K562 (cell line): Measurements from ENCODE around the gene USP22. TPM values are rescaled to one million over a fixed set of nuclear protein-coding genes. Genes with fewer than 3 reads are reported as not detected.

Source experiments
- ARNT ChIP-seq, 2 experiments: fragments of 450-650 bp; IDR thresholded peaks; 2 replicates each; pipeline ENCODE4 v1.6.1; 2016; ENCODE audit warnings: mild to moderate bottlenecking in 1 of 2
- BRCA1 ChIP-seq, 2 experiments: fragments of 450-650 bp in 1 of 2; sonication (generic) in 1 of 2; formaldehyde crosslinking in 1 of 2; IDR thresholded peaks; 2 replicates each; pipeline versions ENCODE4 v1.5.0 to v1.6.1; 2017 to 2020; ENCODE audit warnings: mild to moderate bottlenecking in 1 of 2, missing genetic modification reagents in 1 of 2
- CBX1 ChIP-seq: sonication (generic); IDR thresholded peaks from 2 replicates; pipeline ENCODE4 v1.6.1; 2016; ENCODE audit warnings: antibody characterized with exemption, low read depth, mild to moderate bottlenecking
- CREB3L1 ChIP-seq: fragments of 450-650 bp; IDR thresholded peaks from 2 replicates; pipeline ENCODE4 v1.6.1; 2014; ENCODE audit warnings: low read depth, mild to moderate bottlenecking, moderate library complexity, borderline replicate concordance
- DPF2 ChIP-seq: fragments of 450-650 bp; IDR thresholded peaks from 2 replicates; pipeline ENCODE4 v1.6.1; 2016
- EP400 ChIP-seq: fragments of 450-650 bp; IDR thresholded peaks from 2 replicates; pipeline ENCODE4 v1.6.1; 2017; ENCODE audit warnings: antibody characterized with exemption, mild to moderate bottlenecking, moderate library complexity
- MAFF ChIP-seq: IDR thresholded peaks from 2 replicates; pipeline ENCODE4 v1.6.1; 2012; ENCODE audit warnings: low read length, improper control_type of control experiment
- MEF2D ChIP-seq: conservative IDR thresholded peaks from 2 replicates; pipeline ENCODE4 v1.6.1; 2016; ENCODE audit warnings: low read depth, missing genetic modification characterization, missing compliant biosample characterization
- MLLT1 ChIP-seq, 2 experiments: fragments of 450-650 bp; IDR thresholded peaks; 2 replicates each; pipeline ENCODE4 v1.6.1; 2016
- MTA3 ChIP-seq: fragments of 450-650 bp; formaldehyde crosslinking; IDR thresholded peaks from 2 replicates; pipeline ENCODE4 v1.6.1; 2017; ENCODE audit warnings: mild to moderate bottlenecking, borderline replicate concordance
- NONO ChIP-seq, 2 experiments: fragments of 200-400 bp in 1 of 2; fragments of 450-650 bp in 1 of 2; formaldehyde crosslinking in 1 of 2; IDR thresholded peaks; 2 replicates each; pipeline ENCODE4 v1.6.1; 2017; ENCODE audit warnings: low read depth in 2 of 2, mild to moderate bottlenecking in 2 of 2, moderate library complexity in 2 of 2, low read length in 1 of 2
- PRDM10 ChIP-seq: fragments of 450-650 bp; IDR thresholded peaks from 2 replicates; pipeline ENCODE4 v1.6.1; 2018; ENCODE audit not compliant: partially characterized antibody
- TAF7 ChIP-seq: fragments of 450-650 bp; IDR thresholded peaks from 2 replicates; pipeline ENCODE4 v1.6.1; 2016; ENCODE audit warnings: missing genetic modification characterization, missing compliant biosample characterization
- ZBTB17 ChIP-seq: fragments of 450-650 bp; formaldehyde crosslinking; IDR thresholded peaks from 2 replicates; pipeline ENCODE4 v1.4.0; 2020; ENCODE audit warnings: mild to moderate bottlenecking
- ZBTB7A ChIP-seq: IDR thresholded peaks from 2 replicates; pipeline ENCODE4 v1.6.1; 2011; ENCODE audit warnings: low read depth, mild to moderate bottlenecking, low read length, moderate library complexity, borderline replicate concordance; ENCODE audit not compliant: control insufficient read depth
- ZC3H8 ChIP-seq: fragments of 450-650 bp; IDR thresholded peaks from 2 replicates; pipeline ENCODE4 v1.6.1; 2017
- ZNF197 ChIP-seq: fragments of 200-800 bp; sonication (Bioruptor generic); IDR thresholded peaks from 2 replicates; pipeline ENCODE4 v1.6.1; 2016; ENCODE audit warnings: low read depth, missing genetic modification characterization, missing compliant biosample characterization
- ZNF239 ChIP-seq: fragments of 250-450 bp; sonication (Bioruptor Pico); IDR thresholded peaks from 2 replicates; pipeline ENCODE4 v1.4.0; 2020; ENCODE audit warnings: mild to moderate bottlenecking
- ZNF24 ChIP-seq: fragments of 450-650 bp; IDR thresholded peaks from 2 replicates; pipeline ENCODE4 v1.6.1; 2016
- ZNF76 ChIP-seq: fragments of 250-450 bp; sonication (Bioruptor Pico); IDR thresholded peaks from 2 replicates; pipeline ENCODE4 v1.4.0; 2020; ENCODE audit warnings: mild to moderate bottlenecking, moderate library complexity, borderline replicate concordance
- ZZZ3 ChIP-seq: fragments of 450-650 bp; IDR thresholded peaks from 2 replicates; pipeline ENCODE4 v1.6.1; 2016; ENCODE audit warnings: antibody characterized with exemption, mild to moderate bottlenecking, moderate library complexity
- polyA plus RNA-seq, 8 experiments: library from polyadenylated mRNA; depleted of rRNA in 4 of 8; stranded (reverse) in 5 of 8; unstranded in 3 of 8; fragments of >200 nt; fragmentation: Nextera tagmentation in 2 of 8; fragmentation: Illumina TruSeq in 1 of 8; extraction: Ambion mirVana in 2 of 8; extraction: Trizol in 1 of 8; gene quantifications; 2 replicates each; pipeline versions ENCODE4 v1.2.1 to v1.2.3, GENCODE V29; 2011 to 2014; ENCODE audit warnings: inconsistent platforms in 1 of 8, missing spikeins in 1 of 8
- total RNA-seq, 7 experiments: library from RNA; depleted of rRNA in 6 of 7; stranded (reverse); fragments of >200 nt in 6 of 7; fragmentation: Illumina TruSeq in 2 of 7; extraction: Trizol in 2 of 7; gene quantifications; 2 replicates each; pipeline versions ENCODE4 v1.2.1 to v1.2.3, GENCODE V29; 2011 to 2021; ENCODE audit warnings: low replicate concordance in 1 of 7

Gene USP22
- total and polyA plus RNA-seq, 9 of the 15 experiments (the other 6 are each of a cell fraction or from before 2014, with no cell fraction given), result 6.5 to 113 (median 58.9) TPM

- TF ChIP-seq NONO (IDR thresholded peaks at IDR 0.05; ENCODE audit: low read depth in 2 of 2, low read length in 1 of 2), result peak in 1 of 2 experiments; percentile 67; a peak in 1 of 4 replicates
- TF ChIP-seq ZZZ3, result 0 out of 2 replicates have a peak, but pooled peaks have one; percentile 45
- TF ChIP-seq TAF7 (tag), result peak; percentile 54; the same call in 1 of the 2 replicates
- peak; percentile 74; the same call in 1 of the 2 replicates for TF ChIP-seq CBX1
- peak; percentile 74; the same call in 1 of the 2 replicates for TF ChIP-seq MTA3
- peak; percentile 33; the same call in 1 of the 2 replicates for TF ChIP-seq DPF2
- no peak for TF ChIP-seq MEF2D
- TF ChIP-seq ZBTB17 (CRISPR knock-in tag), result peak; percentile 53; the same call in 1 of the 2 replicates
- 0 out of 2 replicates have a peak, but pooled peaks have one; percentile 17 for TF ChIP-seq ZNF24
- TF ChIP-seq MAFF, result no peak
- TF ChIP-seq ZBTB7A, result no peak
- no peak for TF ChIP-seq ZNF239 (CRISPR knock-in tag)
- no peak for TF ChIP-seq BRCA1 (IDR thresholded peaks at IDR 0.05)
- TF ChIP-seq BRCA1 (CRISPR knock-in tag; IDR thresholded peaks at IDR 0.05), result no peak
- 0 out of 4 replicates have a peak, but pooled peaks of 1 of the 2 experiments have one; percentile 54 for TF ChIP-seq MLLT1 (IDR thresholded peaks at IDR 0.05)
- no peak for TF ChIP-seq ARNT (IDR thresholded peaks at IDR 0.05)
- TF ChIP-seq ZNF197, result 0 out of 2 replicates have a peak, but pooled peaks have one; percentile 69
- TF ChIP-seq ZNF76 (CRISPR knock-in tag), result no peak
- peak; percentile 96 for TF ChIP-seq EP400
- peak; percentile 70 for TF ChIP-seq CREB3L1
- no peak for TF ChIP-seq ZC3H8
- TF ChIP-seq PRDM10, result peak; percentile 33
Observed at GRCh38 chr17:21043296-21044232, 753 bp upstream of the USP22 start (continued).
